ENCODE data around the gene C15orf39.
"Not testable (repeated sequence)": the region's sequence is repeated elsewhere in the genome, so short reads cannot be mapped to it uniquely, and the experiment has no call there.

C15orf39 gene

GRCh38 chr15:75207618-75208500 is 6.2 kb downstream of the C15orf39 start:
- no peak for TF ChIP-seq POLR2A (IDR thresholded peaks at IDR 0.05; ENCODE audit: low read depth, low read length)
- no peak for DNase-seq (ENCODE audit: insufficient read length, low spot score)
- no peak for FAIRE-seq

GRCh38 chr15:75208501-75209288 is 7.0 kb downstream of the C15orf39 start:
- FAIRE-seq = no peak
- no peak for DNase-seq (ENCODE audit: insufficient read length, low spot score)
- no peak for TF ChIP-seq POLR2A (IDR thresholded peaks at IDR 0.05; ENCODE audit: low read depth, low read length)

DNA sequence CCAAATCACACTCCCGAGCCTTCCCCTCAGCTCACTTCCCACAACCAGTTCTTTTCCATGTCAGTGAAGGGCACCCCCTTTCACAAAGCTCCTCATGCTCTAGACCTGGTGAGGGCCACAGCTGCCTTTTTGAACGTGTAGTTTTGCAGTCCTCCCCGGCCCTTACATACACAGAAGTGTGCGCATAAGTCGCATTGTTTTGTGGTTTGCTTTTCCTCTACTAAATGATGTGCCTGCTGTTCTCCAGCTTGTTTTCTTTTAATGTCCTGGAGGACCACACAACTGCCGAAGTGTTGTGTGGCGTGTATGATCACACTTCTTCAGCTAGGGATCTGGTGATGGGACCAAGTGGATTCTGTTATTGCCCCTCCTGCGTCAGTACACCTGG is 7.6 kb downstream of the C15orf39 start:
- FAIRE-seq (no peak), DNase-seq (ENCODE audit: insufficient read length, low spot score) (no peak)
- no peak for TF ChIP-seq POLR2A (IDR thresholded peaks at IDR 0.05; ENCODE audit: low read depth, low read length)

GRCh38 chr15:75210811-75211230 is 9.1 kb downstream of the C15orf39 start:
- no peak for FAIRE-seq
- no peak for TF ChIP-seq POLR2A (IDR thresholded peaks at IDR 0.05; ENCODE audit: low read depth, low read length)
- no peak for DNase-seq (ENCODE audit: insufficient read length, low spot score)

DNA sequence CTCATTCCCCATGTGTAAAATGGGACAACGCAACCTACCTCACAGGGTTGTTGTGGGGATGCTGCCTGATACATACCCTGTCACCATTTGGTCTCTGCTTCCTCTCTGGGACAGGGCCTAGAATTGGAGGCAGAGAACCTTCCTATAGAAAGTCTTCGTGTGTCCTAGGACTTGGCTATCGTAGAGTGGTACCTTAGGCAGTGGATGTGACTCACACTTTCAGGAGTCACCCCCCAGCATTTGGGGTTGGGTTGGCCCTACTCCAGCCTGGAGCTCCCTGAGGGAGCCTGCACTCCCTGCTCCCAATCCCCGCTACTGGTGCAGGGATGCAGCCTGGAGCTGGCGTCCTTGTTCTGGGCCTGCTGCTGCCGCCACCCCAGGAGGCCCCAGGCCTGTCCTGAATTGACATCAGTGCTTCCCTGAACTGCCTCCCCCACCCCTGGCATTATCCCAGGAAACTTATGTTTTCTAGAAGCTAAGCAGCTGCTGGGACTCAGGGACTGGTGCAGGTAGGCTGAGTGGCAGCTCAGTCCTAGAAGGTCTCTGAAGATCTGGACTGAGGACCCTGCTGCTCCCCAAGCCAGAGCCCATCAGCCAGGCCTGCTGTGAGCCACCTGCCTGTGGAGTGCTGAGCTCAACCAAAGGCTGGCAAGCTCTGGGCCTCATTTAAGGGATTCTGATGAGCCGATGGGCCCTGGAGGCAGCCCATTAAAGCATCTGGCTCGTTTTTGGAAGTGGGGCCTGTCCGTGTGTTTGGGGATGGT is 9.9 kb downstream of the C15orf39 start:
- no peak for FAIRE-seq
- DNase-seq (ENCODE audit: insufficient read length, low spot score) = no peak
- TF ChIP-seq POLR2A (IDR thresholded peaks at IDR 0.05; ENCODE audit: low read depth, low read length) = no peak

DNA sequence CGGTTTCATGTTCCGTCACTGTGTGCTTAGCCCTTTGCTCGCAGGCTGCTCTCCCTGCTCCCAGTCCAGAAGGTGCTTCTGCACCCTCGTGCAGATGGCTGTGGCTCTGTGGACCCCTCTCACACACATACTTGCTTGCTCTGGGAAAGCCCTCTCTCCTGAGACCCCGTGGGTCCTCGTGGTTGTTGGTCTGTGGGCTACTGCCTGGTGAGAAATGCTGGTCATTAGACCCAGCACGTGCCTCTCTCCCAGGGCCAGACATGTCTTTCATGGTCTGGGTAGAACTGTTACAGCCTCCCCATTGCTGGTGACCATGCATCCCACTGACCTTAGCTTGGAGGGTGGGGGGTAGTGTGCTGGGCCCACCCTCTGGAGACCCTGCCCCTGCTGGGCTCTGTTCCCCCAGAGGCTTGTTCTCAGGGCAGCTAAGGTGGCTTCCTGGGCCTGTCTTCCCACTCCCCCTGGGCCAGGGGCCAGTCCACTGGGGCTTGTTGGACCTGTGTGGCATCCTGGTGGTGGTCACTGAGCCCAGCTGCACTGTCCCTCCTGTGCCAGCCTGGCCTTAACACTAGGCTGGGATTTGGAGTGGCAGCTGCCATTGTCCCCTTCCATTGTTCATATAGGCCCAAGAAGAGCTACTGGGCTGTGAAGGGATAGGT is 10.6 kb downstream of the C15orf39 start:
- no peak for DNase-seq (ENCODE audit: insufficient read length, low spot score)
- no peak for TF ChIP-seq POLR2A (IDR thresholded peaks at IDR 0.05; ENCODE audit: low read depth, low read length)
- FAIRE-seq = no peak

GRCh38 chr15:75213212-75213767 is 11.6 kb downstream of the C15orf39 start:
- no peak for TF ChIP-seq POLR2A (IDR thresholded peaks at IDR 0.05; ENCODE audit: low read depth, low read length)
- DNase-seq (ENCODE audit: insufficient read length, low spot score) = no peak
- FAIRE-seq = no peak

GRCh38 chr15:75213768-75214221 is 12.1 kb downstream of the C15orf39 start:
- DNase-seq (ENCODE audit: insufficient read length, low spot score) = no peak
- no peak for FAIRE-seq
- TF ChIP-seq POLR2A (IDR thresholded peaks at IDR 0.05; ENCODE audit: low read depth, low read length) = no peak

DNA sequence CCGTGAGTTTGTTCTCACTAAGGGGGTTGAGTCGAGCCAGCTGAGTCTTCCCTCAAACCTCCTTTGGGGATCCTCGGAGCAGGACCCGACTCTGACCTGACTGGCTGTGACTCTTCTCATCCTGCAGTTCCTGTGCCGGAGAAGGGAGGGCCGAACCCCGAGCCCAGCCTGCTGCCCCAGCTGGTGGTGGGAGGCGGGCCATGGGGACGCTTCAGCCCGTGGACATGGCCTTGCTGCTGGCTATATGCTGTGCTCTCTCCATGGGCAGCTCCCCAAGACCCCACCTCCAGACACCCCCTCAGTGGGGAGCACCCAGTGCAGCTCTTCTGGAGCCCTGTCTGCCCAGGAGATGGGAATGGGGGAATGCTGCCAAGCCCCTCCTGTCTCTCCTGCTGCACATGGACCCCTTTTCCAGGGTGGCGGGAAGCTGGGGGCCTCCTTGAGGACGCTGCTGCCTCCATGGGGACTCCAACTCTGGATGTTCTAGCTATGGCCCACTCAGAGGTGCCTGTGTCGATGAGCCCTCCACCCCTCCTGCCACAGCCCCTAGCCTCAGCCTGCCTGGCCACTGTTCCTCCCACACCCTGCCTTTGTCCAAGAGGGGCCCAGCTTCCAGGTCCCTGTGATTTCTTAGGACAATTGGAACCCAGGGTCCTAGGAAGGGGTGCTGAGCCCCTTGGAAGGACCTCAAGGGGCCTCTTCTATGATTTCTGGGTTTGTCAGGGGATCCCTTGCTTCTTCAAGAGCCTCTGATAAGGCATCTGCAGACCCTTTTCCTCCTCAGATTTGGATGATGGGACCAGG is 12.8 kb downstream of the C15orf39 start:
- FAIRE-seq (no peak), DNase-seq (ENCODE audit: insufficient read length, low spot score) (no peak)
- TF ChIP-seq POLR2A (IDR thresholded peaks at IDR 0.05; ENCODE audit: low read depth, low read length) = no peak

- DNase-seq (ENCODE audit: insufficient read length, low spot score) = no peak
Observed at GRCh38 chr15:75215107-75216004, 13.7 kb downstream of the C15orf39 start.

GRCh38 chr15:75217012-75217411 is 15.3 kb downstream of the C15orf39 start:
- TF ChIP-seq POLR2A (IDR thresholded peaks at IDR 0.05; ENCODE audit: low read depth, low read length) = no peak
- no peak for FAIRE-seq

More at GRCh38 chr15:75215107-75216004, 13.7 kb downstream of the C15orf39 start:
- no peak for TF ChIP-seq POLR2A (IDR thresholded peaks at IDR 0.05; ENCODE audit: low read depth, low read length)
- FAIRE-seq = no peak

GRCh38 chr15:75217574-75217973 is 15.9 kb downstream of the C15orf39 start:
- FAIRE-seq = not testable (repeated sequence)

More at GRCh38 chr15:75217012-75217411, 15.3 kb downstream of the C15orf39 start:
- DNase-seq (ENCODE audit: insufficient read length, low spot score) = no peak

DNA sequence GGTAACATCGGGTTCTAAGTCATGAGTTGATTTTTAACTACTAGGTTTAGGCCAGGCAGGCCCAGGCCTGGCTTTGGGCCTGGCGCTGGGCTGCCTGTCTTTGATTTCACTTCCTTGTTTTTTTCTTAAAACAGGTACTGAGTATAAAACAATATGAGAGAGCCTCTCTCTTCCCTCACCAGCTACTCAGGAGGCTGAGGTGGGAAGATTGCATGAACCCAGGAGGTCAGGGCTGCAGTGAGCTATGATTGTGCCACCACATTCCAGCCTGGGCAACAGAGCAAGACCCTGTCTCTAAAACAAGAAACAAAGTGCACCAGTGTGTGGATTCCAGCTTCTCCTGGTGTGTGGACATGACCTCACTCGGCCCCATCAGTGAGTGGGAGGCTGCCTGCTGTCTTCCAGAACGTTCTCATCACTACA is 17.8 kb downstream of the C15orf39 start:
- DNase-seq (ENCODE audit: insufficient read length, low spot score); FAIRE-seq: not testable (repeated sequence)

More at GRCh38 chr15:75217574-75217973, 15.9 kb downstream of the C15orf39 start:
- not testable (repeated sequence) for DNase-seq (ENCODE audit: insufficient read length, low spot score)
